CD4-positive, alpha-beta memory T cell (primary cell): ENCODE results near the gene CARD8. TPM values are rescaled to one million over a fixed set of nuclear protein-coding genes. Genes with fewer than 3 reads are reported as not detected.
"Not testable (repeated sequence)": the region's sequence is repeated elsewhere in the genome, so short reads cannot be mapped to it uniquely, and the experiment has no call there.

ENCODE experiments used
- CTCF ChIA-PET: fragments of 350-600 bp; sonication (Branson Sonifier 250); formaldehyde crosslinking; loops from one replicate; lab custom pipeline; 2021; ENCODE audit warnings: inconsistent platforms; ENCODE audit not compliant: partially characterized antibody; lab: Charles Lee
- POLR2A ChIA-PET: fragments of 350-600 bp; sonication (Branson Sonifier 250); formaldehyde crosslinking; loops from one replicate; lab custom pipeline; 2021; ENCODE audit not compliant: partially characterized antibody; lab: Charles Lee
- DNase-seq, 5 donors: peaks; one replicate each; pipeline versions ENCODE4 v3.0.0 to v3.0.0-alpha.2; 2020 to 2022; ENCODE audit warnings: mixed read lengths in 1 of 5
- H3K27ac ChIP-seq: one replicate; pipeline ENCODE4 v1.7.0; 2013; ENCODE audit warnings: low read depth, low read length
- H3K27me3 ChIP-seq: 2 replicates; pipeline ENCODE4 v1.7.0; 2013; ENCODE audit warnings: mild to moderate bottlenecking, low read length, moderate library complexity; ENCODE audit not compliant: insufficient read depth
- H3K36me3 ChIP-seq: 2 replicates; pipeline ENCODE4 v1.7.0; 2013; ENCODE audit warnings: mild to moderate bottlenecking, low read length, moderate library complexity; ENCODE audit not compliant: insufficient read depth
- H3K4me1 ChIP-seq: 2 replicates; pipeline ENCODE4 v1.7.0; 2013; ENCODE audit warnings: mild to moderate bottlenecking, low read length, moderate library complexity; ENCODE audit not compliant: insufficient read depth
- H3K4me3 ChIP-seq, 2 donors: one replicate each; pipeline ENCODE4 v1.7.0; 2013; ENCODE audit warnings: low read length in 2 of 2, mild to moderate bottlenecking in 1 of 2
- H3K9me3 ChIP-seq, 2 donors: one replicate each; pipeline ENCODE4 v1.7.0; 2013; ENCODE audit warnings: low read length in 2 of 2, control low read depth in 1 of 2; ENCODE audit not compliant: control insufficient read depth in 1 of 2
- H3K27ac Mint-ChIP-seq, 7 donors: one replicate each; pipeline ENCODE4 v1.8.0; 2020 to 2021; ENCODE audit warnings: mixed read lengths in 7 of 7, mild to moderate bottlenecking in 6 of 7, inconsistent platforms in 3 of 7, moderate library complexity in 3 of 7
- H3K27me3 Mint-ChIP-seq, 2 donors: one replicate each; pipeline ENCODE4 v1.8.0; 2020 to 2021; ENCODE audit warnings: mixed read lengths in 2 of 2
- H3K36me3 Mint-ChIP-seq, 2 donors: one replicate each; pipeline ENCODE4 v1.8.0; 2020 to 2021; ENCODE audit warnings: mixed read lengths in 2 of 2, inconsistent platforms in 1 of 2, mild to moderate bottlenecking in 1 of 2
- H3K4me1 Mint-ChIP-seq, 4 donors: one replicate each; pipeline ENCODE4 v1.8.0; 2020 to 2021; ENCODE audit warnings: mixed read lengths in 4 of 4, mild to moderate bottlenecking in 1 of 4
- H3K4me3 Mint-ChIP-seq, 8 donors: one replicate each; pipeline ENCODE4 v1.8.0; 2020 to 2021; ENCODE audit warnings: mixed read lengths in 8 of 8, mild to moderate bottlenecking in 7 of 8, moderate library complexity in 6 of 8, inconsistent platforms in 3 of 8
- H3K9me3 Mint-ChIP-seq, 8 donors: one replicate each; pipeline ENCODE4 v1.8.0; 2020 to 2021; ENCODE audit warnings: mixed read lengths in 8 of 8, mild to moderate bottlenecking in 5 of 8, inconsistent platforms in 3 of 8, moderate library complexity in 1 of 8
- intact Hi-C: fragments of 100-400 bp; cut with micrococcal nuclease; formaldehyde crosslinking; loops from one replicate; pipeline ENCODE4 v1.15.1; 2023
- polyA plus RNA-seq, 2 donors: library from polyadenylated mRNA; unstranded; fragments of 300-500 nt; fragmentation: Illumina TruSeq; gene quantifications; one replicate each; pipeline ENCODE4 v1.2.3, GENCODE V29; 2021
- total RNA-seq, 2 experiments: library from RNA; stranded (reverse); gene quantifications; one replicate each; pipeline ENCODE4 v1.2.3, GENCODE V29; 2021

The CARD8 gene
- total and polyA plus RNA-seq, 4 experiments from 2014 or later: 74.9 to 316 (median 200) TPM

DNA sequence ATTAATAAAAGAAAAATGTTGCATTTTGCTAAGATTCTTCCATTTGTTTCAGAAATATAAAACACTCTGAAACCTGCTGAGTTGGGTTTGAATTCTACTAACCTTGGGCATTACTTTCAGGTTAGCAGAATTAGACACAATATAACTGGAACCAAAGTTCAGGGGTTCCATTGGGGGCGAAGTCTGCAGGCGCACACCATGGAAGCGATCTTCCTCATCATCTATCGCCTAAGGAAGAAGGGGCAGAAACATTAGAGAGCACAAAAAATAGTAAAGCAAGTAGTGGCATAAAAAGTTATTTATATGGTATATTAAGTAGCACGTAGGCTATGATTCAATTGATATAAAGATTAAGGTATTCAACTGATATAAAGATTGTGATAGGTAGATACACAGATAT is 34.1 kb downstream of the CARD8 start:
- CTCF ChIA-PET: no interaction called here

GRCh38 chr19:48220784-48221183 is 34.9 kb downstream of the CARD8 start:
- DNase-seq, intact Hi-C loops, H3K9me3 ChIP-seq, H3K4me1 ChIP-seq, H3K4me1 Mint-ChIP-seq, H3K9me3 Mint-ChIP-seq, H3K27ac ChIP-seq, H3K4me3 ChIP-seq, H3K27me3 Mint-ChIP-seq, H3K27me3 ChIP-seq: not testable (repeated sequence)
- Mint-ChIP-seq H3K36me3 (peaks cover 35 to 64% of the 10 kb centered on the region in 2 donors), H3K4me3 (peak overlapping the region in 1 of 8 donors; percentile 13), H3K27ac (peak overlapping the region in 1 of 7 donors; percentile 25)
- ChIA-PET POLR2A (interaction anchor here (1.2 to 1.9 kb wide), 3 partner anchors 29 to 40 kb away, joined by 4 to 6 read pairs (median 5); no protein-coding TSS in a partner anchor), CTCF (interaction anchor here (0.6 kb wide), 1 partner anchor 43 kb away, joined by 3 read pairs; no protein-coding TSS in a partner anchor)
- H3K36me3 ChIP-seq: peaks cover 20% of the 10 kb centered on the region

More for the DNA sequence above, 34.1 kb downstream of the CARD8 start:
- H3K36me3 Mint-ChIP-seq: peaks cover 32 to 61% of the 10 kb centered on the region in 2 donors
- no peaks in the 10 kb centered on the region for H3K9me3 Mint-ChIP-seq
- POLR2A ChIA-PET: interaction anchor here (1.2 to 1.3 kb wide), 2 partner anchors 18 to 38 kb away, joined by 4 read pairs; no protein-coding TSS in a partner anchor
- intact Hi-C loops: no loop called here
- H3K4me1 Mint-ChIP-seq: peaks cover 0 to 5% (median 4%) of the 10 kb centered on the region in 4 donors
- Histone ChIP-seq H3K27me3 (no peaks in the 10 kb centered on the region), H3K4me1 (no peaks in the 10 kb centered on the region), H3K4me3 (no peak overlapping the region), H3K27ac (no peak overlapping the region), H3K9me3 (no peaks in the 10 kb centered on the region), H3K36me3 (peaks cover 23% of the 10 kb centered on the region)
- H3K4me3 Mint-ChIP-seq: no peak overlapping the region
- no peaks in the 10 kb centered on the region for H3K27me3 Mint-ChIP-seq
- DNase-seq: no peak
- H3K27ac Mint-ChIP-seq: peak overlapping the region in 3 of 7 donors; percentile 3 to 47 (median 6)

- H3K27me3 Mint-ChIP-seq: no peaks in the 10 kb centered on the region
- intact Hi-C loops: no loop called here
- H3K4me1 Mint-ChIP-seq: peaks cover 4 to 10% (median 9%) of the 10 kb centered on the region in 4 donors
- no peaks in the 10 kb centered on the region for H3K9me3 Mint-ChIP-seq
- no peak for DNase-seq
- no peaks in the 10 kb centered on the region for H3K4me1 ChIP-seq
- CTCF ChIA-PET: interaction anchor here (0.7 to 1.8 kb wide), 3 partner anchors 11 to 47 kb away, joined by 3 to 6 read pairs (median 3); no protein-coding TSS in a partner anchor
- peak overlapping the region in 4 of 7 donors; percentile 6 to 69 (median 28) for H3K27ac Mint-ChIP-seq
- no peak overlapping the region for H3K4me3 ChIP-seq
- peaks cover 45 to 70% of the 10 kb centered on the region in 2 donors for H3K36me3 Mint-ChIP-seq
- H3K27ac ChIP-seq: no peak overlapping the region
- no peak overlapping the region for H3K4me3 Mint-ChIP-seq
- H3K9me3 ChIP-seq: no peaks in the 10 kb centered on the region
- no peaks in the 10 kb centered on the region for H3K27me3 ChIP-seq
- POLR2A ChIA-PET: interaction anchor here (0.9 to 2.0 kb wide), 3 partner anchors 11 to 22 kb away, joined by 3 to 12 read pairs (median 3); no protein-coding TSS in a partner anchor
- H3K36me3 ChIP-seq: peaks cover 31% of the 10 kb centered on the region
These were observed 36.7 kb downstream of the CARD8 start for GRCh38 chr19:48218997-48219396.

DNA sequence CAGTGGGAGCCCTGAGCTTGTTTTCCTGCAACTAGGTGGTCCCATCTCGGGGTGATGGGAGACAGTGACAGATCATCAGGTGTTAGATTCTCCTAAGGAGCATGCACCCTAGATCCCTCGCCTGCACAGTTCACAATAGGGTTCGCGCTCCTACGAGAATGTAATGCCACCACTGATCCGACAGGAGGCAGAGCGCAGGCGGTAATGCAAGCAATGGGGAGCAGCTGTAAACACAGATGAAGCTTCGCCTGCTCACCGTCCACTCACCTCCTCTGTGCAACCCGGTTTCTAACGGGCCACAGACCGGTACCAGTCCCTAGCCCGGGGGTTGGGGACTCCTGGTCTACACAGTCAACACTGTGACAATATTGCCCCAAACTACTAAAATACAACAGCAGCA is 38.8 kb downstream of the CARD8 start:
- ChIA-PET CTCF (interaction anchor here (0.9 to 1.9 kb wide), 3 partner anchors 14 to 347 kb away, joined by 4 to 5 read pairs (median 5); no protein-coding TSS in a partner anchor), POLR2A (interaction anchor here (4.1 kb wide), 1 partner anchor 13 kb away, joined by 18 read pairs; no protein-coding TSS in a partner anchor)
- Mint-ChIP-seq H3K4me1 (peaks cover 4 to 21% (median 14%) of the 10 kb centered on the region in 4 donors), H3K27ac (peak overlapping the region in 2 of 7 donors; percentile 53 to 68), H3K27me3 (no peaks in the 10 kb centered on the region), H3K9me3 (no peaks in the 10 kb centered on the region), H3K36me3 (peaks cover 54 to 73% of the 10 kb centered on the region in 2 donors), H3K4me3 (peak overlapping the region in 1 of 8 donors; percentile 20)
- peaks cover 44% of the 10 kb centered on the region for H3K36me3 ChIP-seq
- no peaks in the 10 kb centered on the region for H3K4me1 ChIP-seq
- no peak overlapping the region for H3K27ac ChIP-seq
- intact Hi-C loops: no loop called here
- no peaks in the 10 kb centered on the region for H3K27me3 ChIP-seq
- DNase-seq: no peak
- no peaks in the 10 kb centered on the region for H3K9me3 ChIP-seq
- no peak overlapping the region for H3K4me3 ChIP-seq

GRCh38 chr19:48213959-48214358 is 41.8 kb downstream of the CARD8 start:
- Mint-ChIP-seq H3K27ac (peak overlapping the region in 4 of 7 donors; percentile 6 to 71 (median 41)), H3K27me3 (no peaks in the 10 kb centered on the region), H3K36me3 (peaks cover 58 to 81% of the 10 kb centered on the region in 2 donors), H3K4me3 (no peak overlapping the region), H3K4me1 (peaks cover 12 to 24% (median 19%) of the 10 kb centered on the region in 4 donors), H3K9me3 (no peaks in the 10 kb centered on the region)
- POLR2A ChIA-PET: interaction anchor here (4.1 kb wide), 1 partner anchor 10 kb away, joined by 18 read pairs; no protein-coding TSS in a partner anchor
- Histone ChIP-seq H3K36me3 (peaks cover 38% of the 10 kb centered on the region), H3K4me3 (no peak overlapping the region), H3K9me3 (no peaks in the 10 kb centered on the region), H3K27ac (no peak overlapping the region), H3K4me1 (no peaks in the 10 kb centered on the region), H3K27me3 (no peaks in the 10 kb centered on the region)
- DNase-seq: no peak
- intact Hi-C loops: no loop called here
- CTCF ChIA-PET: interaction anchor here (1.5 kb wide), 1 partner anchor 10 kb away, joined by 4 read pairs; no protein-coding TSS in a partner anchor

GRCh38 chr19:48210005-48210404 is 45.7 kb downstream of the CARD8 start:
- Histone ChIP-seq H3K4me1 (no peaks in the 10 kb centered on the region), H3K27me3 (no peaks in the 10 kb centered on the region), H3K4me3 (no peak overlapping the region), H3K27ac (no peak overlapping the region), H3K36me3 (peaks cover 24% of the 10 kb centered on the region), H3K9me3 (no peaks in the 10 kb centered on the region)
- Mint-ChIP-seq H3K4me3 (peak overlapping the region in 1 of 8 donors; percentile 9), H3K27me3 (no peaks in the 10 kb centered on the region), H3K9me3 (no peaks in the 10 kb centered on the region), H3K4me1 (peaks cover 17 to 35% (median 19%) of the 10 kb centered on the region in 4 donors), H3K27ac (peak overlapping the region in 6 of 7 donors; percentile 27 to 85 (median 80)), H3K36me3 (peaks cover 32 to 55% of the 10 kb centered on the region in 2 donors)
- ChIA-PET POLR2A (interaction anchor here (1.6 kb wide), 1 partner anchor 40 kb away, joined by 5 read pairs; no protein-coding TSS in a partner anchor), CTCF (interaction anchor here (2.1 kb wide), 1 partner anchor 16 kb away, joined by 5 read pairs; no protein-coding TSS in a partner anchor)
- no peak for DNase-seq
- intact Hi-C loops: no loop called here
